Measurements from ENCODE around the gene BEST2.

DNA sequence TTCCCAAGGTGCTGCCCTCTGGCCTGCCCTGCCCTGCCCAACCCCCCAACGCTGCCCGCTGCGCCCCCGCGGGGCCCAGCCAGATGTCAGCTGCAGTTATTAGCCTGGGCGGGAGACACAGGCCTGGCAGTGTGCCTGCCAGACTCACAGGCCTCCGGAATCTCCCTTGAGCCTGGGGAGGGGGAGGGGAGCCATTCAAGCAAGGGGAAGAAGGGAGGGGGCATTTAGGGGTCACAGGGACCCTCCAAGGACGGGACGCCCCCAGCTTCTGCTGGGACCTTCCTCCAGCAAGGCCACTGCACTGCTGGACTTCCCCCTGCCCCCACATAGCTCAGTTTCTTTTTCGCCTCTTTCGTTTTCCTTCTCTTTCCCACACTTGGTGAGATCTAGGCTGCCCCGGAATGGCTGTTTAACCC is 37.1 kb downstream of the BEST2 start:
- TF ChIP-seq, protein P1, sequence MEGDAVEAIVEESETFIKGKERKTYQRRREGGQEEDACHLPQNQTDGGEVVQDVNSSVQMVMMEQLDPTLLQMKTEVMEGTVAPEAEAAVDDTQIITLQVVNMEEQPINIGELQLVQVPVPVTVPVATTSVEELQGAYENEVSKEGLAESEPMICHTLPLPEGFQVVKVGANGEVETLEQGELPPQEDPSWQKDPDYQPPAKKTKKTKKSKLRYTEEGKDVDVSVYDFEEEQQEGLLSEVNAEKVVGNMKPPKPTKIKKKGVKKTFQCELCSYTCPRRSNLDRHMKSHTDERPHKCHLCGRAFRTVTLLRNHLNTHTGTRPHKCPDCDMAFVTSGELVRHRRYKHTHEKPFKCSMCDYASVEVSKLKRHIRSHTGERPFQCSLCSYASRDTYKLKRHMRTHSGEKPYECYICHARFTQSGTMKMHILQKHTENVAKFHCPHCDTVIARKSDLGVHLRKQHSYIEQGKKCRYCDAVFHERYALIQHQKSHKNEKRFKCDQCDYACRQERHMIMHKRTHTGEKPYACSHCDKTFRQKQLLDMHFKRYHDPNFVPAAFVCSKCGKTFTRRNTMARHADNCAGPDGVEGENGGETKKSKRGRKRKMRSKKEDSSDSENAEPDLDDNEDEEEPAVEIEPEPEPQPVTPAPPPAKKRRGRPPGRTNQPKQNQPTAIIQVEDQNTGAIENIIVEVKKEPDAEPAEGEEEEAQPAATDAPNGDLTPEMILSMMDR (IDR thresholded peaks at IDR 0.05; ENCODE audit: low read length): no peak
- no peak for TF ChIP-seq EZH2 (IDR thresholded peaks at IDR 0.05; ENCODE audit: borderline replicate concordance, low read length)

Data from OCI-LY1 (cell line).